AG09319 (cell line): ENCODE data around the gene USP25.

ENCODE experiments used
- DNase-seq: peaks from one replicate; pipeline ENCODE4 v3.0.0-alpha.2; 2010; ENCODE audit warnings: low read depth; ENCODE audit errors: extremely low read depth
- TF ChIP-seq, protein P1 (sequence below): IDR thresholded peaks from 2 replicates; pipeline ENCODE4 v1.5.1; 2011; ENCODE audit warnings: low read depth, mild to moderate bottlenecking, inconsistent platforms, low read length, moderate library complexity

Gene USP25

DNA sequence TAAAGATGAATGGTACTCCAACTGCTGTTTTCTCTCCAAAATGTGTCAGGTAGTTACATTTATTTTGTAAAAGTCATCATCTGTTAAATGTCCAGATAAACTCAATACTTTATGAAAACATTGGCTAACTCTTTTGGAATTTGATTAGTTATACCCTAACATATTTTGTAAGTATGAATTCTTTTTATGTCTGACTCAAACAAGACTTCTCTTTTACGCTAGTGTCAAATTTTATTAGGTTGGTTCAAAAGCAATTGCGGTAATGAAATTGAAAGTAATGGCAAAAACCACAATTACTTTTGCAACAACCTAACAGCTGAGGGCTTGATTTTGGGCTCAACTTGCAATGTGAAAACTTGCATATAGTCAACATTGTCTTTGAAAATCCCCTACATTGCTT, 41.0 kb upstream of the USP25 start:
- TF ChIP-seq, protein P1, sequence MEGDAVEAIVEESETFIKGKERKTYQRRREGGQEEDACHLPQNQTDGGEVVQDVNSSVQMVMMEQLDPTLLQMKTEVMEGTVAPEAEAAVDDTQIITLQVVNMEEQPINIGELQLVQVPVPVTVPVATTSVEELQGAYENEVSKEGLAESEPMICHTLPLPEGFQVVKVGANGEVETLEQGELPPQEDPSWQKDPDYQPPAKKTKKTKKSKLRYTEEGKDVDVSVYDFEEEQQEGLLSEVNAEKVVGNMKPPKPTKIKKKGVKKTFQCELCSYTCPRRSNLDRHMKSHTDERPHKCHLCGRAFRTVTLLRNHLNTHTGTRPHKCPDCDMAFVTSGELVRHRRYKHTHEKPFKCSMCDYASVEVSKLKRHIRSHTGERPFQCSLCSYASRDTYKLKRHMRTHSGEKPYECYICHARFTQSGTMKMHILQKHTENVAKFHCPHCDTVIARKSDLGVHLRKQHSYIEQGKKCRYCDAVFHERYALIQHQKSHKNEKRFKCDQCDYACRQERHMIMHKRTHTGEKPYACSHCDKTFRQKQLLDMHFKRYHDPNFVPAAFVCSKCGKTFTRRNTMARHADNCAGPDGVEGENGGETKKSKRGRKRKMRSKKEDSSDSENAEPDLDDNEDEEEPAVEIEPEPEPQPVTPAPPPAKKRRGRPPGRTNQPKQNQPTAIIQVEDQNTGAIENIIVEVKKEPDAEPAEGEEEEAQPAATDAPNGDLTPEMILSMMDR: no peak
- no peak for DNase-seq

DNA sequence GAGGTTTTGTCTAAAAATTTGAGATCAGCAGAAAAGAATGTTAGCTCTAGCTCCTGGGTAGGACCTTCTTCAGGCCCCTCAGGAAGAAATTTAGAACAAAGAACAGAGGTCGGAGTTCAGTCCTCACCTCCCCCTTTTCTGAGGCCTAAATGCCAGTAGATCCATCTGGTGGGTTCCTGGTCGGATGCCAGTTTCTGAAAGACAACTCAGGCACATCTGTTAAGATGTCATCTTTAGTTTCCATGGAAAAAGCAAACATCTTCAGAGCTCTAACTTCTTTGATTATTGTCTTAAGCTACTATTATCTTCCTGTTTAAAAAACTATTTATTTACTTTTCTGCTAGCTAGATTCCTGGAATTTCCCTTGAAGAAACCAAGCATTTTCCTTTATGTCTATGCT, 37.1 kb upstream of the USP25 start:
- DNase-seq: no peak
- TF ChIP-seq, protein P1: no peak

DNA sequence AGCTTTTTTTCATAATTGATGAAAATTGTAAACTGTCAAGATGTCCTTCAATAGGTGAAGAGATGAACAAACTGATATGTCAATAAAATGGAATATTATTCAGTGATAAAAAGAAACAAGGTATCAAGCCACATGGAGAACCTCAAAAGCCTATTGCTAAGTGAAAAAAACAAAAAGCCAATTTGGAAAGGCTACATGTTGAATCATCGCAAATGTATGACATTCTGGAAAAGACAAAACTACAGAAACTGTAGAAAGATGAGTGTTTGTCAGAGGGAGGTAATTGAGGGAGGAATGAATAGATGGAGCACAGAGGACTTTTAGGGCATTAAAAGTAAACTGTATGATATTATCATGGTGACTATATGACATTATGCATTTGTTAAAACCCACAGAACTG, 34.5 kb upstream of the USP25 start:
- no peak for DNase-seq
- TF ChIP-seq, protein P1: no peak

DNA sequence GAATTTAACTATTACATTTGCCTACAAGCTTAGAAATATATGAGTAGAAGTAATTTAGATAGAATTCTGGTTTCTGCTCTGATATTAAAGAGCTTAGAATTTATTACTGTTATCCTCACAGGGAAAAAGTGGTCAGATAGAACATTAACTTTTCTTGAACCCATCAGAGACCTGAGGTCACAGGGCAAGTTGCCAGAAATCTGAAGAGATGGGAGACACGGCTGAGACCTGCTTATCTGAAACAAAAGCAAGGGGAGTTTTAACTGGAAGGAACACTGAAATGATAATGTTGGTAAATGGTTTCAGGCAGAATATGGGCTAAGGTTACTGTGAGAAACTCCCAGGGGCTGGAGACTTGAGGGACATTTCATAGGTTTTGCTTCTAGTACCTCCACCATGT, 28.0 kb upstream of the USP25 start:
- DNase-seq: no peak
- TF ChIP-seq, protein P1: no peak

DNA sequence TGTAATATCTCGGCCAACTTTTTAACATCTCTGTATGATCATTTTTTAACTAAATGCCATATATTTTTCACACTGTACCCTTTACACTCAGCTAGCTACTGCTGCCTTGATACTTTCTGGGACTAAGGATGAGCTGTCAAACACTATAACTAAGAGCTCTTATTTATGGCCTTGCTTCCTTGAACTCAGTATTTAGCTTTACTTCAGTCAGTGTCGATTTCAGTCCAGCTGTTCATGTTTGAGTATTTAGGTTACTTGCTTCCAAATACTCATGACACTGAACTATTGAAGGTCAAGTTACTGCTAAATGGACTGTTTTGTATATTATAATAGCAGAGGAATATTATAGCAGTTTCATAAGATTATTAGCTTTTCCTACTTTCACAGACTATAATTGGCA, 25.9 kb upstream of the USP25 start:
- no peak for DNase-seq

DNA sequence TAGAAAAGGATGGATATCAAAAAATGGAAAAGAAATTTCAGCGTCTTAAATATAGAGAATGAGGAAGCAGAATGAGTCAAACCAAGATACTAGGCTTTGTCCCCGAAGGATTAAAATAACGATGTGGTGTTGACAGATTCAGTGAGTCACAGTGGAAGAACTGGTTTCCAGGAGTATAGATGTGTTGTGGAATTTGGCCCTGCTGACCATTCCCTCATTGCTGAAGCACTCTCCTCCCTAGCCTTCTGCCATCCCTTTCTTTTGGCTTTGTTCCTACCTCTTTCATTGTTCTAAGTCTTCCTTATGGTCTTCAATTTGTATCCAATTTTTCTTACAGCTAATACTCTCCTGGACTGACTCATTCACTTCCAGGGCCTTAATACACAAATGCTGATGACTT, 23.1 kb upstream of the USP25 start:
- TF ChIP-seq, protein P1: no peak
- DNase-seq: peak; percentile 71

More for the DNA sequence above, 25.9 kb upstream of the USP25 start:
- TF ChIP-seq, protein P1: no peak

DNA sequence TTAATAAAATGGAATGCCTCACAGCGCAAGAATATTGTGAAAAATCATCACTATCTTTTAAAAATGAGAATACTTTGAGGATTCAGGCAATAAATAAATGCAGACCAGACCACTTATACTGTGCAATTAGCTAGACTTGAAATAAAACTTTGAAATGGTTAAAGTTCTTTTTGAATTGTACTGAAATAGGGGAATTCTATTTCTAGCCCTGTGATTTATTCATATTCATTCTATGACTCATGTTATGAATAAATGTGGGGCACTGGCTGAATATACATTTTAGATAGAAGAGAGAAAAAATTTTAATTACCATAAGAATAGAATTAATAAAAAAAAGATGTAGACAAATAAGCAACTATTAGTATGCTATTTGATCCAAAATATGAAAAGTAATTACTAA, 16.4 kb upstream of the USP25 start:
- TF ChIP-seq, protein P1: no peak
- no peak for DNase-seq
